ENCODE measurements around the gene GYG1. TPM values are rescaled to one million over a fixed set of nuclear protein-coding genes. Genes with fewer than 3 reads are reported as not detected.
A peak's percentile ranks its signal among the peaks of the same experiment; 100 is the strongest.

Gene GYG1
- total and polyA plus RNA-seq, 2 of the 8 experiments (the other 6 are each of a cell fraction or from before 2014, with no cell fraction given) = 19.4 to 34.2 TPM

DNA sequence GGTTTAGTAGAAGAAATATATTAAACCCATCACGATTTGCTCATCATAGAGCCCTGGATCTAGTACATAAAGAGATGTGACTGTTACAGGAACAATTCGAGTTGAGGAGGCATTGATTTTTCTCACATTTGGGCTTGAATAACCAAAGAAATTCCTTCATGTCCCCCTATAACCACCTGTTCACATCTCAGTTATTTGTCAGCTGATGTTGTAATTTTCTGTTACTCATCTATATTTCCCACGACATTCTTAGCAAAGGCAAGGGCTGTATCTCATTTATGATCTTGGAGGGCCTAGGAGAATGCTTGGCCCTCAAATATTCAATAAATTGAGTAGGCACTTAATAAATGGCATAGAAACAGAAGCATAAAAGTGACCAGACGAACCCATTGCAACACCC, 36.4 kb upstream of the GYG1 start:
- H3K56ac ChIP-seq (replicated peaks; ENCODE audit: insufficient read length, low read depth, low read length) = no peak overlapping the region
- WGBS, 2 experiments (ENCODE audit: extremely low coverage in 1 of 2, insufficient coverage in 1 of 2, insufficient read length in 1 of 2, insufficient replicate concordance in 2 of 2, low coverage in 1 of 2, low lambda C conversion rate in 2 of 2, missing lambda C conversion rate in 1 of 2) = 87% methylated on average over 4 of the region's 4 CpGs; no CpG with 5 or more reads in 1 of the 2 experiments
- H4K91ac ChIP-seq (replicated peaks; ENCODE audit: insufficient read length, low read length) = no peak overlapping the region
- no peak overlapping the region for H3K4ac ChIP-seq (replicated peaks; ENCODE audit: insufficient read length, low read depth, low read length)
- H3K9ac ChIP-seq (replicated peaks in 1 of 4; ENCODE audit: extremely low read depth in 1 of 4, low read depth in 3 of 4, low read length in 3 of 4) = no peak overlapping the region
- FAIRE-seq (no peak), DNase-seq (ENCODE audit: low read depth in 1 of 2, low spot score in 2 of 2) (no peak)
- no peak overlapping the region; a peak in 1 of 4 replicates for H3K4me2 ChIP-seq (ENCODE audit: insufficient read depth in 1 of 2, low read depth in 2 of 2, low read length in 2 of 2)
- POLR2A ChIA-PET (ENCODE audit: partially characterized antibody) = interaction anchor here (0.7 to 2.0 kb wide), 3 partner anchors 36 to 735 kb away, joined by 3 to 5 read pairs (median 5); partner anchors contain the start of gene GYG1
- no peak overlapping the region for H3K27ac ChIP-seq (ENCODE audit: low read depth, low read length)
- H3K4me3 ChIP-seq (ENCODE audit: extremely low read depth in 1 of 4, insufficient read depth in 2 of 4, low read depth in 3 of 4, low read length in 4 of 4) = no peak overlapping the region
- H3K36me3 ChIP-seq (ENCODE audit: control insufficient read depth in 2 of 4, insufficient read depth in 4 of 4, low read length in 3 of 4) = no peaks in the 10 kb centered on the region
- no peak overlapping the region for H2BK12ac ChIP-seq (ENCODE audit: low read depth, low read length)
- no peak overlapping the region for H3K23ac ChIP-seq (ENCODE audit: insufficient read length)
- H4K8ac ChIP-seq (ENCODE audit: extremely low read depth, insufficient read depth, low read length) = no peak overlapping the region
- no peaks in the 10 kb centered on the region for H3K79me2 ChIP-seq (ENCODE audit: control insufficient read depth in 1 of 2, insufficient read depth in 2 of 2, low read length in 2 of 2)
- peaks cover 0 to 7% (median 4%) of the 10 kb centered on the region in 4 experiments; a peak in 4 of 7 replicates for H3K4me1 ChIP-seq (replicated peaks in 1 of 4; ENCODE audit: control insufficient read depth in 3 of 4, insufficient read depth in 4 of 4, low read length in 3 of 4)
- H4K5ac ChIP-seq (ENCODE audit: insufficient read length, low read depth, low read length) = no peak overlapping the region
- no peaks in the 10 kb centered on the region for H3K27me3 ChIP-seq (replicated peaks in 1 of 4; ENCODE audit: control insufficient read depth in 3 of 4, extremely low read depth in 1 of 4, insufficient read depth in 3 of 4, low read length in 3 of 4)
- H3K79me1 ChIP-seq (ENCODE audit: low read depth, low read length) = no peaks in the 10 kb centered on the region
- H2BK15ac ChIP-seq (ENCODE audit: low read length) = no peak overlapping the region
- TF ChIP-seq CTBP2 (IDR thresholded peaks at IDR 0.05; ENCODE audit: borderline replicate concordance, insufficient read depth, insufficient read length, low read length) (no peak), HDAC2 (IDR thresholded peaks at IDR 0.05; ENCODE audit: borderline replicate concordance in 1 of 2, low read depth in 2 of 2, low read length in 2 of 2) (no peak)
- no peaks in the 10 kb centered on the region for H4K20me1 ChIP-seq (replicated peaks in 1 of 2; ENCODE audit: control insufficient read depth in 1 of 2, insufficient read depth in 2 of 2, low read length in 2 of 2)
- H3K9me3 ChIP-seq (ENCODE audit: insufficient read depth in 2 of 2, low read depth in 1 of 2, low read length in 1 of 2) = no peaks in the 10 kb centered on the region
- CTCF ChIA-PET (ENCODE audit: partially characterized antibody) = interaction anchor here (0.6 to 6.1 kb wide), 49 partner anchors 9 to 536 kb away, joined by 3 to 95 read pairs (median 5); partner anchors contain the start of genes GYG1, HPS3 and TM4SF18
- H3K18ac ChIP-seq (ENCODE audit: extremely low read depth, low read length) = no peak overlapping the region
- no peak overlapping the region for H2AK5ac ChIP-seq (ENCODE audit: low read depth, low read length)
- no peak overlapping the region for H2BK5ac ChIP-seq (ENCODE audit: low read depth, low read length)
- no peak overlapping the region for H2BK120ac ChIP-seq (replicated peaks; ENCODE audit: low read depth, low read length)
- peak overlapping the region; percentile 84; the same call in 1 of the 2 replicates for H2AFZ ChIP-seq (ENCODE audit: low read length)
- no peaks in the 10 kb centered on the region for H3K23me2 ChIP-seq (ENCODE audit: low read depth, low read length)
- H3K14ac ChIP-seq (ENCODE audit: insufficient read length) = no peak overlapping the region
- H2BK20ac ChIP-seq (ENCODE audit: low read length) = no peak overlapping the region
